Fibroblast of skin of abdomen (primary cell): Measurements from ENCODE around the gene C1orf115.
"Not testable (repeated sequence)": the region's sequence is repeated elsewhere in the genome, so short reads cannot be mapped to it uniquely, and the experiment has no call there.

Experiments
- DNase-seq: peaks from one replicate; pipeline ENCODE4 v3.0.0-alpha.2; 2013

The C1orf115 gene

GRCh38 chr1:220726634-220727033 is 36.5 kb downstream of the C1orf115 start:
- DNase-seq = no peak

GRCh38 chr1:220727519-220727918 is 37.4 kb downstream of the C1orf115 start:
- DNase-seq = no peak

GRCh38 chr1:220730486-220730885 is 40.3 kb downstream of the C1orf115 start:
- DNase-seq = no peak

- DNase-seq = no peak
Observed at GRCh38 chr1:220732137-220732536, 42.0 kb downstream of the C1orf115 start.

GRCh38 chr1:220732621-220733020 is 42.5 kb downstream of the C1orf115 start:
- DNase-seq = no peak

GRCh38 chr1:220733086-220733601 is 43.0 kb downstream of the C1orf115 start:
- peak; percentile 82 for DNase-seq

GRCh38 chr1:220734571-220735326 is 44.6 kb downstream of the C1orf115 start:
- peak; percentile 69 for DNase-seq

- not testable (repeated sequence) for DNase-seq
Observed at GRCh38 chr1:220736283-220736682, 46.1 kb downstream of the C1orf115 start.

- no peak for DNase-seq
Observed at GRCh38 chr1:220741349-220741748, 51.2 kb downstream of the C1orf115 start.

GRCh38 chr1:220741825-220742224 is 51.7 kb downstream of the C1orf115 start:
- no peak for DNase-seq

GRCh38 chr1:220742520-220742919 is 52.4 kb downstream of the C1orf115 start:
- no peak for DNase-seq

- no peak for DNase-seq
Observed at GRCh38 chr1:220746851-220747250, 56.7 kb downstream of the C1orf115 start.

- DNase-seq = no peak
Observed at GRCh38 chr1:220747437-220748088, 57.4 kb downstream of the C1orf115 start.

- DNase-seq = peak; percentile 55
Observed at GRCh38 chr1:220748089-220748934, 58.1 kb downstream of the C1orf115 start, which contains the start of gene MTARC2. TSS of gene MTARC2 (plus strand) at chr1:220748322. CDS start at chr1:220748532, 210 bp downstream.
